Upper lobe of left lung (tissue), 6 donors: ENCODE data around the gene C11orf42. TPM values are rescaled to one million over a fixed set of nuclear protein-coding genes. Genes with fewer than 3 reads are reported as not detected.

Experiments used
- ATAC-seq, 2 donors: fragments of 200-7000 bp; cut with Tn5 transposase; one replicate each; pipeline ENCODE4 v1.9.1; 2022; ENCODE audit warnings: mild to moderate bottlenecking in 2 of 2, moderate library complexity in 2 of 2; ENCODE audit not compliant: low FRiP score in 2 of 2
- DNase-seq, 2 donors: peaks; one replicate each; pipeline ENCODE4 v3.0.0-alpha.2; 2019 to 2020
- H3K27ac ChIP-seq, 4 donors: fragments of 200-600 bp; sonication (generic); one replicate each; pipeline ENCODE4 v1.5.1; 2016 to 2019
- H3K27me3 ChIP-seq, 4 donors: fragments of 200-600 bp; sonication (generic); one replicate each; pipeline ENCODE4 v1.5.1; 2017 to 2019
- H3K36me3 ChIP-seq, 4 donors: fragments of 200-600 bp; sonication (generic); one replicate each; pipeline ENCODE4 v1.5.1; 2016 to 2019
- H3K4me1 ChIP-seq, 4 donors: fragments of 200-600 bp; sonication (generic); one replicate each; pipeline ENCODE4 v1.5.1; 2018 to 2019
- H3K4me3 ChIP-seq, 4 donors: fragments of 200-600 bp; sonication (generic); one replicate each; pipeline ENCODE4 v1.5.1; 2017 to 2019; ENCODE audit warnings: mild to moderate bottlenecking in 2 of 4, moderate library complexity in 1 of 4
- H3K9me3 ChIP-seq, 4 donors: fragments of 200-600 bp; sonication (generic); one replicate each; pipeline ENCODE4 v1.5.1; 2018 to 2019
- CTCF ChIP-seq, 6 experiments: fragments of 450-650 bp in 4 of 6; fragments of 200-600 bp in 2 of 6; sonication (generic) in 2 of 6; IDR thresholded peaks; one replicate each; pipeline ENCODE4 v1.5.1; 2016 to 2019; ENCODE audit warnings: antibody characterized with exemption in 6 of 6
- EP300 ChIP-seq, 4 donors: sonication (generic); formaldehyde crosslinking; IDR thresholded peaks; one replicate each; pipeline ENCODE4 v1.5.1; 2017; ENCODE audit warnings: antibody characterized with exemption in 4 of 4, control low read depth in 2 of 4
- POLR2A ChIP-seq, 4 donors: fragments of 450-650 bp; IDR thresholded peaks; one replicate each; pipeline ENCODE4 v1.5.1; 2016 to 2017; ENCODE audit warnings: antibody characterized with exemption in 4 of 4, mild to moderate bottlenecking in 2 of 4
- POLR2AphosphoS5 ChIP-seq, 2 donors: sonication (generic); formaldehyde crosslinking; IDR thresholded peaks; one replicate each; pipeline ENCODE4 v1.5.1; 2017; ENCODE audit warnings: antibody characterized with exemption in 2 of 2
- WGBS, 2 donors: methylation state at CpG; one replicate each; pipeline ENCODE4 v1.1.5; 2017 to 2018; 5-methylcytosine and 5-hydroxymethylcytosine counted together
- total RNA-seq, 6 donors: library from RNA; depleted of rRNA in 4 of 6; stranded (reverse); fragments of >200 nt in 4 of 6; gene quantifications; one replicate each; pipeline versions ENCODE4 v1.1.0 to v1.2.1, GENCODE V29; 2016 to 2021
- donor health status: DM: no; HTN: no; CAD: no; lungs with moderate emphysema.
- donor health status: DM: no; HTN: yes; CAD: no; lungs with severe emphysema.

Gene C11orf42
- total RNA-seq, 6 donors from 2014 or later = not detected

- Histone ChIP-seq H3K4me3 (no peak overlapping the region), H3K27me3 (no peaks in the 10 kb centered on the region), H3K9me3 (no peaks in the 10 kb centered on the region), H3K4me1 (peaks cover 8 to 14% (median 13%) of the 10 kb centered on the region in 4 donors), H3K27ac (peak overlapping the region in 2 of 4 donors; percentile 75 to 76), H3K36me3 (peaks cover 15 to 52% (median 28%) of the 10 kb centered on the region in 4 donors)
- WGBS, 2 donors = 90 to 100% methylated on average over 3 of the region's 3 CpGs
- DNase-seq (peak in 1 of 2 donors; percentile 15), ATAC-seq (no peak)
- TF ChIP-seq EP300 (IDR thresholded peaks at IDR 0.05) (no peak), CTCF (IDR thresholded peaks at IDR 0.05) (no peak)
These were observed 19.1 kb downstream of the C11orf42 start for GRCh38 chr11:6224421-6224820.

- Histone ChIP-seq H3K27ac (peak overlapping the region in 2 of 4 donors; percentile 75 to 76), H3K4me1 (peaks cover 4 to 14% (median 13%) of the 10 kb centered on the region in 4 donors), H3K4me3 (no peak overlapping the region), H3K9me3 (no peaks in the 10 kb centered on the region), H3K27me3 (no peaks in the 10 kb centered on the region), H3K36me3 (peaks cover 15 to 46% (median 28%) of the 10 kb centered on the region in 4 donors)
- DNase-seq (no peak), ATAC-seq (no peak)
- no peak for TF ChIP-seq POLR2A (IDR thresholded peaks at IDR 0.05)
- no peak for TF ChIP-seq EP300 (IDR thresholded peaks at IDR 0.05)
- no peak for TF ChIP-seq CTCF (IDR thresholded peaks at IDR 0.05)
- TF ChIP-seq POLR2AphosphoS5 (IDR thresholded peaks at IDR 0.05) = no peak
- 51 to 63% methylated on average over 1 of the region's 1 CpG for WGBS, 2 donors
These were observed 19.7 kb downstream of the C11orf42 start for GRCh38 chr11:6225024-6225423.

- no peak overlapping the region for H3K4me3 ChIP-seq
- peaks cover 15 to 38% (median 28%) of the 10 kb centered on the region in 4 donors for H3K36me3 ChIP-seq
- no peaks in the 10 kb centered on the region for H3K27me3 ChIP-seq
- DNase-seq (no peak), ATAC-seq (peak; percentile 20 to 59)
- 42 to 50% methylated on average over 2 of the region's 2 CpGs for WGBS, 2 donors
- H3K4me1 ChIP-seq = peaks cover 4 to 18% (median 13%) of the 10 kb centered on the region in 4 donors
- no peaks in the 10 kb centered on the region for H3K9me3 ChIP-seq
- TF ChIP-seq POLR2AphosphoS5 (IDR thresholded peaks at IDR 0.05) = no peak
- no peak for TF ChIP-seq CTCF (IDR thresholded peaks at IDR 0.05)
- TF ChIP-seq POLR2A (IDR thresholded peaks at IDR 0.05) = no peak
- no peak for TF ChIP-seq EP300 (IDR thresholded peaks at IDR 0.05)
- peak overlapping the region in 3 of 4 donors; percentile 1 to 76 (median 75) for H3K27ac ChIP-seq
These were observed 20.5 kb downstream of the C11orf42 start for GRCh38 chr11:6225896-6226295.

GRCh38 chr11:6228520-6228919, 23.2 kb downstream of the C11orf42 start:
- WGBS, 2 donors = 55 to 57% methylated on average over 3 of the region's 3 CpGs
- ATAC-seq (no peak), DNase-seq (no peak)

GRCh38 chr11:6229911-6230310, 24.6 kb downstream of the C11orf42 start:
- TF ChIP-seq EP300 (IDR thresholded peaks at IDR 0.05) = no peak
- TF ChIP-seq POLR2A (IDR thresholded peaks at IDR 0.05) = no peak
- no peak for TF ChIP-seq POLR2AphosphoS5 (IDR thresholded peaks at IDR 0.05)
- no peak for TF ChIP-seq CTCF (IDR thresholded peaks at IDR 0.05)
- Histone ChIP-seq H3K9me3 (no peaks in the 10 kb centered on the region), H3K4me3 (no peak overlapping the region), H3K4me1 (peaks cover 17 to 30% (median 25%) of the 10 kb centered on the region in 4 donors), H3K27me3 (no peaks in the 10 kb centered on the region), H3K36me3 (no peaks in the 10 kb centered on the region), H3K27ac (peak overlapping the region in 1 of 4 donors; percentile 37)
- DNase-seq (no peak), ATAC-seq (no peak)
- WGBS, 2 donors = 56 to 80% methylated on average over 2 of the region's 2 CpGs

More at GRCh38 chr11:6228520-6228919, 23.2 kb downstream of the C11orf42 start:
- Histone ChIP-seq H3K36me3 (peaks cover 4 to 12% (median 9%) of the 10 kb centered on the region in 4 donors), H3K27ac (no peak overlapping the region), H3K4me1 (peaks cover 12 to 26% (median 22%) of the 10 kb centered on the region in 4 donors), H3K9me3 (no peaks in the 10 kb centered on the region), H3K4me3 (no peak overlapping the region), H3K27me3 (no peaks in the 10 kb centered on the region)
- TF ChIP-seq POLR2A (IDR thresholded peaks at IDR 0.05) = no peak
